H1 (cell line): ENCODE data around the gene APOL4. TPM values are rescaled to one million over a fixed set of nuclear protein-coding genes. Genes with fewer than 3 reads are reported as not detected.

Experiments used
- CBX8 ChIP-seq: fragments of 300-800, 300-1000 bp; sonication (generic); IDR thresholded peaks from 2 replicates; pipeline ENCODE4 v1.7.1; 2016; ENCODE audit warnings: low read depth, low read length, borderline replicate concordance
- KDM1A ChIP-seq: fragments of 200-600, 300-600 bp; sonication (generic); IDR thresholded peaks from 2 replicates; pipeline ENCODE4 v1.7.1; 2016; ENCODE audit warnings: mild to moderate bottlenecking, low read length, borderline replicate concordance
- PHF8 ChIP-seq: fragments of 200-600 bp; sonication (generic); conservative IDR thresholded peaks from 2 replicates; pipeline ENCODE4 v1.7.1; 2012; ENCODE audit warnings: low read depth, mild to moderate bottlenecking, inconsistent platforms, low read length, moderate library complexity
- SIX5 ChIP-seq: IDR thresholded peaks from 2 replicates; pipeline ENCODE4 v1.6.1; 2011; ENCODE audit warnings: mild to moderate bottlenecking, low read depth, low read length
- TAF1 ChIP-seq: IDR thresholded peaks from 2 replicates; pipeline ENCODE4 v1.6.1; 2011; ENCODE audit warnings: mild to moderate bottlenecking, low read depth, low read length
- ZNF274 ChIP-seq: IDR thresholded peaks from 2 replicates; pipeline ENCODE4 v1.7.0; 2012; ENCODE audit warnings: low read length, borderline replicate concordance; ENCODE audit errors: extremely low read depth
- polyA plus RNA-seq, 7 experiments: library from polyadenylated mRNA; depleted of rRNA in 3 of 7; stranded (reverse) in 5 of 7; unstranded in 2 of 7; fragments of >200 nt in 5 of 7; fragments of 200-250 nt in 2 of 7; gene quantifications; 1 replicate in 5 of 7; 2 replicates in 1 of 7; 4 replicates in 1 of 7; pipeline versions ENCODE4 v1.2.1 to v1.2.3, GENCODE V29; 2011 to 2013; ENCODE audit warnings: missing spikeins in 2 of 7, mixed read lengths in 2 of 7
- total RNA-seq: library from RNA; stranded (reverse); fragmentation: NEBNext Ultra II Directional; extraction: Animal tissue kit (Norgen Biotek cat#: 25700); gene quantifications from 2 replicates; pipeline ENCODE4 v1.2.1, GENCODE V29; 2021
- TF ChIP-seq, protein P1 (sequence below): fragments of 300-600 bp; sonication (generic); IDR thresholded peaks from 2 replicates; pipeline ENCODE4 v1.7.1; 2012; ENCODE audit warnings: low read length, moderate library complexity, mild to moderate bottlenecking, inconsistent platforms; ENCODE audit not compliant: insufficient replicate concordance
- TF ChIP-seq, protein P2 (sequence below): IDR thresholded peaks from 2 replicates; pipeline ENCODE4 v1.6.1; 2012; ENCODE audit warnings: inconsistent platforms

The APOL4 gene
- total and polyA plus RNA-seq, 2 of the 8 experiments (the other 6 are each of a cell fraction or from before 2014, with no cell fraction given) = 0.02 TPM; not detected in 1

DNA sequence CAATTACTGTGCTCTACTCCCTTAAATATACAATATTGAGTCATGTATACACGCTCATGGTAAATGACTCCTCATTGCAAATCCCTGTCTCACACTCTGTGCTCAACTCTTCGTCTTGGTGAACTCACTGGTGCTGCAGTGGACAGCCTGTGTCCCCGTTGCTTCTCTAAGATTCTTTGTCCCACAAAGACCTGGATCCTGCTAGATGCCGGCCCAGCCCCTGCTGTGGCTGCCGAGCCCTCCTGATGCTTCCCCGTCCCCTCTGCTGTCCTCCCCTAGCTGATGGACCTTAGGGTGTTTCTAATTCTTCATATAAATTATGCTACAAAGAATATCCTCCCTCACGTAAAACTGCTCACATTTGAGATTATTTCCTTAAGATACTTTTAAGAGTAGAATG, 32.2 kb upstream of the APOL4 start (continued):
- TF ChIP-seq, protein P1, sequence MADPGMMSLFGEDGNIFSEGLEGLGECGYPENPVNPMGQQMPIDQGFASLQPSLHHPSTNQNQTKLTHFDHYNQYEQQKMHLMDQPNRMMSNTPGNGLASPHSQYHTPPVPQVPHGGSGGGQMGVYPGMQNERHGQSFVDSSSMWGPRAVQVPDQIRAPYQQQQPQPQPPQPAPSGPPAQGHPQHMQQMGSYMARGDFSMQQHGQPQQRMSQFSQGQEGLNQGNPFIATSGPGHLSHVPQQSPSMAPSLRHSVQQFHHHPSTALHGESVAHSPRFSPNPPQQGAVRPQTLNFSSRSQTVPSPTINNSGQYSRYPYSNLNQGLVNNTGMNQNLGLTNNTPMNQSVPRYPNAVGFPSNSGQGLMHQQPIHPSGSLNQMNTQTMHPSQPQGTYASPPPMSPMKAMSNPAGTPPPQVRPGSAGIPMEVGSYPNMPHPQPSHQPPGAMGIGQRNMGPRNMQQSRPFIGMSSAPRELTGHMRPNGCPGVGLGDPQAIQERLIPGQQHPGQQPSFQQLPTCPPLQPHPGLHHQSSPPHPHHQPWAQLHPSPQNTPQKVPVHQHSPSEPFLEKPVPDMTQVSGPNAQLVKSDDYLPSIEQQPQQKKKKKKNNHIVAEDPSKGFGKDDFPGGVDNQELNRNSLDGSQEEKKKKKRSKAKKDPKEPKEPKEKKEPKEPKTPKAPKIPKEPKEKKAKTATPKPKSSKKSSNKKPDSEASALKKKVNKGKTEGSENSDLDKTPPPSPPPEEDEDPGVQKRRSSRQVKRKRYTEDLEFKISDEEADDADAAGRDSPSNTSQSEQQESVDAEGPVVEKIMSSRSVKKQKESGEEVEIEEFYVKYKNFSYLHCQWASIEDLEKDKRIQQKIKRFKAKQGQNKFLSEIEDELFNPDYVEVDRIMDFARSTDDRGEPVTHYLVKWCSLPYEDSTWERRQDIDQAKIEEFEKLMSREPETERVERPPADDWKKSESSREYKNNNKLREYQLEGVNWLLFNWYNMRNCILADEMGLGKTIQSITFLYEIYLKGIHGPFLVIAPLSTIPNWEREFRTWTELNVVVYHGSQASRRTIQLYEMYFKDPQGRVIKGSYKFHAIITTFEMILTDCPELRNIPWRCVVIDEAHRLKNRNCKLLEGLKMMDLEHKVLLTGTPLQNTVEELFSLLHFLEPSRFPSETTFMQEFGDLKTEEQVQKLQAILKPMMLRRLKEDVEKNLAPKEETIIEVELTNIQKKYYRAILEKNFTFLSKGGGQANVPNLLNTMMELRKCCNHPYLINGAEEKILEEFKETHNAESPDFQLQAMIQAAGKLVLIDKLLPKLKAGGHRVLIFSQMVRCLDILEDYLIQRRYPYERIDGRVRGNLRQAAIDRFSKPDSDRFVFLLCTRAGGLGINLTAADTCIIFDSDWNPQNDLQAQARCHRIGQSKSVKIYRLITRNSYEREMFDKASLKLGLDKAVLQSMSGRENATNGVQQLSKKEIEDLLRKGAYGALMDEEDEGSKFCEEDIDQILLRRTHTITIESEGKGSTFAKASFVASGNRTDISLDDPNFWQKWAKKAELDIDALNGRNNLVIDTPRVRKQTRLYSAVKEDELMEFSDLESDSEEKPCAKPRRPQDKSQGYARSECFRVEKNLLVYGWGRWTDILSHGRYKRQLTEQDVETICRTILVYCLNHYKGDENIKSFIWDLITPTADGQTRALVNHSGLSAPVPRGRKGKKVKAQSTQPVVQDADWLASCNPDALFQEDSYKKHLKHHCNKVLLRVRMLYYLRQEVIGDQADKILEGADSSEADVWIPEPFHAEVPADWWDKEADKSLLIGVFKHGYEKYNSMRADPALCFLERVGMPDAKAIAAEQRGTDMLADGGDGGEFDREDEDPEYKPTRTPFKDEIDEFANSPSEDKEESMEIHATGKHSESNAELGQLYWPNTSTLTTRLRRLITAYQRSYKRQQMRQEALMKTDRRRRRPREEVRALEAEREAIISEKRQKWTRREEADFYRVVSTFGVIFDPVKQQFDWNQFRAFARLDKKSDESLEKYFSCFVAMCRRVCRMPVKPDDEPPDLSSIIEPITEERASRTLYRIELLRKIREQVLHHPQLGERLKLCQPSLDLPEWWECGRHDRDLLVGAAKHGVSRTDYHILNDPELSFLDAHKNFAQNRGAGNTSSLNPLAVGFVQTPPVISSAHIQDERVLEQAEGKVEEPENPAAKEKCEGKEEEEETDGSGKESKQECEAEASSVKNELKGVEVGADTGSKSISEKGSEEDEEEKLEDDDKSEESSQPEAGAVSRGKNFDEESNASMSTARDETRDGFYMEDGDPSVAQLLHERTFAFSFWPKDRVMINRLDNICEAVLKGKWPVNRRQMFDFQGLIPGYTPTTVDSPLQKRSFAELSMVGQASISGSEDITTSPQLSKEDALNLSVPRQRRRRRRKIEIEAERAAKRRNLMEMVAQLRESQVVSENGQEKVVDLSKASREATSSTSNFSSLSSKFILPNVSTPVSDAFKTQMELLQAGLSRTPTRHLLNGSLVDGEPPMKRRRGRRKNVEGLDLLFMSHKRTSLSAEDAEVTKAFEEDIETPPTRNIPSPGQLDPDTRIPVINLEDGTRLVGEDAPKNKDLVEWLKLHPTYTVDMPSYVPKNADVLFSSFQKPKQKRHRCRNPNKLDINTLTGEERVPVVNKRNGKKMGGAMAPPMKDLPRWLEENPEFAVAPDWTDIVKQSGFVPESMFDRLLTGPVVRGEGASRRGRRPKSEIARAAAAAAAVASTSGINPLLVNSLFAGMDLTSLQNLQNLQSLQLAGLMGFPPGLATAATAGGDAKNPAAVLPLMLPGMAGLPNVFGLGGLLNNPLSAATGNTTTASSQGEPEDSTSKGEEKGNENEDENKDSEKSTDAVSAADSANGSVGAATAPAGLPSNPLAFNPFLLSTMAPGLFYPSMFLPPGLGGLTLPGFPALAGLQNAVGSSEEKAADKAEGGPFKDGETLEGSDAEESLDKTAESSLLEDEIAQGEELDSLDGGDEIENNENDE = no peak
- no peak for TF ChIP-seq KDM1A
- no peak for TF ChIP-seq ZNF274
- no peak for TF ChIP-seq PHF8
- no peak for TF ChIP-seq TAF1
- TF ChIP-seq, protein P2, sequence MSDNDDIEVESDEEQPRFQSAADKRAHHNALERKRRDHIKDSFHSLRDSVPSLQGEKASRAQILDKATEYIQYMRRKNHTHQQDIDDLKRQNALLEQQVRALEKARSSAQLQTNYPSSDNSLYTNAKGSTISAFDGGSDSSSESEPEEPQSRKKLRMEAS = no peak
- TF ChIP-seq SIX5 = no peak
- TF ChIP-seq CBX8 = no peak
